NCI-H2081 (cell line): ENCODE data around the gene RPL18.
A peak's percentile ranks its signal among the peaks of the same experiment; 100 is the strongest.
"Not testable (repeated sequence)": the region's sequence is repeated elsewhere in the genome, so short reads cannot be mapped to it uniquely, and the experiment has no call there.

Experiments used
- DNase-seq, 2 experiments: peaks; one replicate each; lab custom pipeline; 2025; lab: John Stamatoyannopoulos, UW

Gene RPL18

DNA sequence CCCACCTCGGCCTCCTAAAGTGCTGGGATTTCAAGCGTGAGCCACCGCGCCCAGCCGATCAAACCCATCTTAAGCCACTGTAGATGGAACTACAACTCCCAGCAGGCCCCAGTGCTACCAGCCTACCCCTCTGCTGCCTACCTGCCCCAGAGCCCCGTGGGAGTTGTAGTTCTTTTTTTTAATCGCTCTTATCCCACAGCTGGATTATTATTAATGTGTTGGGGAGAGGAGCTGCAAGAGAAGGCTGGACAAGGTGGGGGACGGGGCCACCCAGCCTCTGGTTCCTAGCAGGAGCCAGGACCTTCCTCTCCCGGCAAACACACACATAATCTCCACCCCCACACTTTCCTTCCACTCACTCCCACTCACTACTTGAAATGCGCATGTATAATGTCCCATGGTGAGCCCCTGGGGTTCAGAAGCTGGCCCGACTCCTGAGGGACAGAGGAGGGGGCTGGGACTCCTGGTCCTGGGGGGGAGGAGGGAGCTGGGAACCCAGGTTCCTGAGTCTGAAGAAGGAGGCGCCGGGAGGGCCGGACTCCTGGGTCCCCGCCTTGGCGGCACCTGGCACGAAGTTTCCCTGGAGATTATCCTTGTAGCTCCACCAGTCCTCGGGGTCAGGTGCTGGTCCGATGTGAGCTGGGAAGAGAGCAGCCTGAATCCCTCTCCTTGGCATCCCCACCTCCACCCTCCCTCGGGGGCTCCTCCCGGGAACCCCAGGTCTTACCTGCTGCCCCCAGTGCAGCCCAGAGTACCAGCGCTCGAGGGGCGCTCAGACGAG is 26.1 kb upstream of the RPL18 start:
- DNase-seq: peak; percentile 61 to 75

DNA sequence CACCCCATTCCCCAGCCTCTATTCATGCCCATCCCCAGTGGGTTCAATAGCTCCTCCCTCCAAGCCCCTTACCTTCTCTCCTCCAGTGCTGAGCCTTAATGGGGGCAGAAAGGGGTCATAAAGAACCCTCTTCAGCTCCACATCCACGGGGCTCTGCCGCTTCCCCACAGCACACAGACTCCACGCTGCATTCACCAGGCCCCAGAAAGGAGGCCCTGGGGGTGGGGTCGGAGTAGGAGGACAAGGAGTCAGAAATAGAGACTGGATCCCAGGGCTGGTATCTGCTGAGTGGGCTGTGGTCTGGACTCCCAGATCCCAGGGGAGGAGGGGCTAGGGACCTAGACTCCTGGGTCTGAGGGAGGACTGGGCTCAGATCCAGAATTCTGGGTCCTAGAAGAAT is 25.4 kb upstream of the RPL18 start:
- no peak for DNase-seq

DNA sequence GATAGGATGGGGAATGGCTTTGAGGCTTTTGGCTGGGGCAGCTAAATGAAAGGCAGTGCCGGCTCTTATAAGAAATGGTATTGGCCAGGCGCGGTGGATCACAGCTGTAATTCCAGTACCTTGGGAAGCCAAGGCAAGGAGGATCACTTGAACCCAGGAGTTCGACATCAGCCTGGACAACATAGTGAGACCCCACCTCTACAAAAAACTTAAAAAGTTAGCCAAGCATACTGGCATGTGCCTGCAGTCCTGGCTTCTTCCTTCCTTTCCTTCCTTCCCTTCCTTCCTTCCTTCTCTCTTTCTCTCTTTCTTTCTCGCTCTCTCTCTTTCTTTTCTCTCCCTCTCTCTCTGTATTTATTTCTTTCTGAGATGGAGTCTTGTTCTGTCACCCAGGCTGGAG is 23.9 kb upstream of the RPL18 start:
- no peak for DNase-seq

DNA sequence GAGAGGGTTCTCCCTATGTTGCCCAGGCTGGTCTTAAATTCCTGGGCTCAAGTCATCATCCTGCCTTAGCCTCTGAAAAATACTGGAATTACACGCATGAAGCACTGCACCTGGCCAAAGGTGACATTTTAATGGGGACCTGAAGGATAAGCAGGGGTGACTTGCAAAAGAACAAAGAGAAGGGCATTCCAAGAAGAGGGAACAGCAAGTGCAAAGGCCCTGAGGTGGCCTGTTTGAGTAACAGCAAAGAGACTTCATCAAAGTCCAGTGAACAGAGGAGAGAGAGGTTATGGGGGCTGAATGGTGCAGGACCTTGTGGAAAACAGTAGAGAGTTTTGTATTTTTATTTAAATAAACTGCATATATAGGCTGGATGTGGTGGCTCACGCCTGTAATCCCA is 22.9 kb upstream of the RPL18 start:
- DNase-seq: no peak

DNA sequence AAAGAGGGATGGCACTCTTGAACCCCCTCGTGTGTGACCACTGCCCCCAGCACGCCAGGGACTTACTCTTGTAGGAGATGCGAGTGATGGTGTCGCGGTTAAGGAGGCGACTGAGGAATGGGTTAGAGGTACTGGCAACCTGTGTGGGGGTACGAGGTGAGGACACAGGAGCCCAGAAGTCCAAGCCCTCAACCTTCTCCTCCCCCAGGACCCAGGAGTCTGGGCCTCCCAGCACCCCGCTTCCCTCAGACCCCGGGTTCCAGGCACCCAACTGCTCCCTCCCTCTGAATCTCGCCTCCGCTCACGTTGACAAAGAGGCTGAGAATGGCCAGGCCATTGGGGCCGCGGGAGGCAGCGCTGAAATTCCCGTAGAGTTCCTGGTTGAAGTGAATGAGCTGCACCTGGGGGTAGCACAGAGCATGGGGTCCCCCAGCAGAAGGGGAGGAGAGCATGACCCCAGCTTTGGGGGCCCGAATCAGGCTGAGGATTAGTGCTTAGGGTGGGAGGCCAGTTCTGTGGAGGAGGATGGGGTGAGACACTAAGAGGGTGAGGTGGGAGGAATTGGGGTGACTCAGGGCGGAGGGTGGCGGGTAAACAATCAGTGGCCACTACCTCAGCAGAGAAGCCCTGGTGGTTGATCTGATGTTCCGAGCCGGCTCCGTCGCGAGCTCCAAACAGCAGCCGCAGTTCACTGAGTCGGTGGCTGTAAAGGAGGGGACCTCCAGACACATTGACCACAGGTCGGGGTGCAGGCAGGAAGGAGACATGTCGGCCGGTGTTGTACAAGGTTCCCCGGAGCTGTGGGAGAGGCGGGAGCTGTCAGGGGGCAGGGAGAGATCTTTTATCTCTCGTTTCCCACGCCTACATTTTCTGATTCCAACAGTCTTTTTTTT is 20.8 kb upstream of the RPL18 start:
- DNase-seq: no peak

DNA sequence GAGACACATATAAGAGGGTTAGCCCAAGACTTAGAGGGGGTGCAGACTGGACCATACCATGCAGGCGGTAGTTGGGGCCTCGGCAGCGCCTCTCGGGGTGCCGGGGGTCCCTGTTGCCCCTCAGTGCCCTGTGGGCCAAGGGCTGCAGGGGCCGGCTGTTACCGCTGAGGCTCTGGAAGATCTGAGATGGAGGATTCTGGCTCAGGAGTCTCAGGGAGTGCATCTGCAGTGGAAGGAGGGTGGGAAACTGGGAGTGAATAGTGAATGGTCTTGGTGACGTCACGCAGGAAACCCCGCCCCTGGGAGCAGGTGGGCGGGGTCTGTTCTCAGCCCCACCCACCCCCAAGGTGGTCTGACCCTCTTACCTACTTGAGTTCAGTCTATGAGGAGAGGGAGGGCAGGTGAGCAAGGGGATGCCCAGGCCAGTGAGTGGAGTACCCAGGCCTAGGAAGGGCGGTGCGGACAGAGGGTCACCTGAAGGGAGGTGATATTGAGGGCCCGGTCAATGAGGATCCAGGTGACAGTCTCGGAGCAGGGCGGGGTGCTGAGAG is 19.9 kb upstream of the RPL18 start:
- no peak for DNase-seq

DNA sequence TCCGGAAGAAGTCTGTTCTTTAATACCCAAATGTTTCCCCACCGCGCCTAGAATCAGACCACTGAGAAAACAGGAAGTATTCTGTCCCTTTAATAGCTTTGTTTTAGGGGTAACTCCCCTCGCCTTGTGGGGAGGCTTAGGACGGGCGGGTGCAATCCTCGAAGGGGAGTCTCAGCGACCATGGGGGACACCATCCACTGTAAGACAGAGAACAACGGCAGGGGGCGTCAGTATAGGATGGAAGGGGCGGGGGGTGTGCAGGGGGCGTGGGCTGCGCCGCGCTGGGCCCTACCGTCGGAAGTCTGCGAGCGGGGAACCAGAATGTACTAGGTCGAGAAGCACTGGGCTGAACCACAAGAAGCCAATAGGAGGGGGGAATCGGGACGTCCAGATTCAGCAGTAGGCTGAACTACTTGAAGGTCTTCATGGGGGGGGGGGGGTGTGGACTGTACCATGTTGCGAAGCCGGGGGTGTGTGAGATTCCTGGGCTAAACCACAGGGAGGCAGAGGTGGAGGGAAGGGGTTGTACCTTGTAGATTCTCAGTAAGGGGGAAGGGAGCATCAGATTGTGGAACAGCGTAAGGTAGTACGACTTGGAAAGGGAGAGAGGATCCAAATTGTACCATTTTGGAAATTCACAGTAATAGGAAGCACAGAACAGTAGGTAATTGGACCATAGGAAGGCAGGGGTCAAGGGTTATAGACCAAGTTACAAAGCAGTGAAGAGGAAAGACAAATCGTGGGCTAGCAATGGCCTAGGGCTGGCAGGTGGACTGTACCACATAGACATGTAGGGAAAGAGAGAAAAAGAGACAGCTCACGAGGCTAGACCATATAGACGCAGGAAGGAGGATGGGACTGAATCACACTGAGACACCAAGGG is 19.2 kb upstream of the RPL18 start:
- peak; percentile 77 to 81 for DNase-seq

DNA sequence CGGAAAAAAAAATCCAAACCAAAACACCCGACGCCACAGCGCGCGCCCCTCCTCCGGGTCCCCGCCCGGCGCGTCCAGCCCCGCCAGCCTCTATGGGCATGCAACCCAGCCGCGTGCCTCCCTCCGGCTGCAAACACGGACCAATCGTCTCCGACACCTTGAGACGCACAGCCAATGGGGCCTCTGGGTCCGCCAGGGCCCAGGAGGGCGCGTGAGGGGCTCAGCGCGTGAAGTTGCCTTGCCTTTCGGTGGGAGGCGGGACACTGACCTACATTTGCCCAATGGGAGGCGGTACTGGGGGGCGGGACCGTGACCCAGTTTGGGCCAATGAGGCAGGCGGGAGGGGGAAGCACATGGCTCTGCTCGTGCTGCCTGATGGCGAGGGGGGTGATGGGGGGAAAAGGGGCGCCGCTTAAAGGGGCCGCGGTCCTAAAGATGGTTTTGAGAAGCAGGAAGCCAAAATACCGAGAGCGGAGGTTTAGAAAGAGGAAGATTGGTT is 18.5 kb upstream of the RPL18 start:
- DNase-seq: peak; percentile 99

DNA sequence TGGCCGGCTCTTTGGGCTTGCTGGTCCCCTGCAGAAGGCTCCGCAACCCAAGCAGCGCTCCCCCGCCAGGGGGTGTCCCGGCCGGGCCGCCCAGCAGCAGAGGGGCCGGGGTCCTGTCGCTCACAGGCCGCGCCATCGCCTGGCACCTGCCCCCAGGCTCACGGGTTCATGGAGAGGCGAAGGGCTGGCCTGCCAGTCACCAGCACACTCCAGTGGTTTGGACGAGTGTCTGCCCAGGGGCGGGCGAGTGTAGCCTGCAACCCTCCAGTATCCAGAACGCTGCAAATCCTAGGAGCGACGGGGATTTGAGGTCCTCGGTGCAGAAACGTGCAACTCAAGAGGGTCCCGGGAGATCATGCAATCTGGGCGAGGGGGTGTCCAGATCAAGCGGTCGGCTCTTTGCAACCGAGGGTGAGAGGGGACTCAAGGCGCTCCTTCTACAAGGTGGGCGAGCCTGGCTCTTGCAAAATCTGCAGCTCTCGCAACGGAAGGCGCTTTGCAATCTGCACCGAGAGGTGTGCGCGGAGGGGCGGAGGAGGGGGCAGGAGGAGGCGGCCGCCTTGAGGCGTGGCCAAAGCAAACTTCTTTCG is 18.0 kb upstream of the RPL18 start, which contains the start of gene DBP:
Gene DBP, minus strand, starts transcription at position 521 of the 590 bp plus-strand sequence. Its CDS starts 385 bp downstream, at position 136.
- no peak for DNase-seq

DNA sequence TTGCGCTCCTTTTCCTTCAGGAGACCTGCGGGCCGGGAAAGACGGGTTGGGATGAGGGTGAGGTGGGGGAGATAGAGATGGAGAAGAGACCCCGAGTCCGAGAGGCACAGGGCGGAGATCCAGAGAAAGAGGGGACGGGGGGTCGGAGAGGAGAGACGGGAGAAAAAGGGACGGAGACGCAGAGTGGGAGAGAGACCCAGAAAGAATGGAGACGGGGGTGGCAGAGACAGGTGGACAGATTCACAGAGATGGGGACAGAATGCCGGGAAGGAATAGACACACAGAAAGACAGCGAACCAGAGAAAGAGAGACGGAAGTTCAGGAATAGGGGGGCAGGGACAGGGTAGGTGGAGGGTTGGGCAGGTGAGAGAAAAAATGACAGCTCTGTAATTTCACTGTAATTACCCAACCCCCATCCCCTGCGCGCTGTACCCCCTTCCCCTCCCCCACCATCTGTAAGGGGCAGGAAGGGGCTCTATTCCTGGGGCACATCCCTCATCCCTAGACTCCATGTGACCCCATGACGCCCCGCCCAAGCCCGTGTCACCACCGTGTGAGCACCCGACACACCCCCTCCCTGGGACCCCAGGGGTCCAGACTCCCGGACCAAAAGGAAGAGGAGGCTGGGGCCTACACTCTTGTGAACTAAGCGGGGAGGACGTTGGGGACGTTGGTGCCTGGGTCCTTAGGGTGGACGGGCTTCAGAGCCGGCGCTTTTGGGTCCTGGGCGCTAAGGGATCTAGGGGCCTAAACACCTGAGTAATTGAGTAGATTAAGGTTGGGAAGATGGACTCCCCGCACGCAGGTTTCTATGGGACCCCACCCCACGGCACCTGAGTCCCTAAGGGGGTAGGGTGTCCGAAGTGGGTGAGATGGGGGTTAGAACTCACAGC is 17.2 kb upstream of the RPL18 start:
- DNase-seq: no peak

DNA sequence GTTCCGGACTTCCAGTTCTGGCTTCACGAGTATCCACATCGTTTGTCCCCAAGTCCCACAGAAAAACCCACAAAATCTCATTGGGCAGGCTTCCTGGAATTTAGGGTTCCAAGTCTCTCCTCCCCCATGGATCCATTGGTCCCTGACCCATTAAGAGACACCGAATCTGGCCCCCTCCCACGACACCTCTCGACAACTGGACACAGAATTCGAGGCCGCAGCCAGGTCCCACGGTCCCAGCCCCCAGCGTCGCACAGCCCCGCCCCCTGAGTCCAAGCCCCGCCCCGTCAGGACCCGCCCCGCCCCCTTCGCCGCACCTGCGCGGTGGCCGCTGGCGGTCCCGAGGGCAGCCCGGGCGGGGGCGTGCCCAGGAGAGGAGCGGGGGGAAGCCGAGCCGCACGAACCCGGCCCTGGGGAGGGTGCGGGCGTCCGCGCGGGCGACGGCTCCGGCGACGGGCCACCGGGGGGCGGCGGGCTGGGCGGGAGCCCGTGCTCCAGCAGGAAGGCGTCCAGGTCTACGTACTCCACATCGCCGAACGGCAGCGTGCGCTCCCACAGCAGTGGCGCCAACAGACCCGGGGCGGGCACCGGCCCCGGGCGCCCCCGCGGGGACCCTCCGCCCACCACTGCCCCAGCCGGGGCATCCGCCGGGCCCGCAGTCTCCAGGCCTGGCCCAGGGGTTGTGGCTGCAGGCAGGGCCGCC is 16.4 kb upstream of the RPL18 start:
- DNase-seq: peak; percentile 64 to 73

DNA sequence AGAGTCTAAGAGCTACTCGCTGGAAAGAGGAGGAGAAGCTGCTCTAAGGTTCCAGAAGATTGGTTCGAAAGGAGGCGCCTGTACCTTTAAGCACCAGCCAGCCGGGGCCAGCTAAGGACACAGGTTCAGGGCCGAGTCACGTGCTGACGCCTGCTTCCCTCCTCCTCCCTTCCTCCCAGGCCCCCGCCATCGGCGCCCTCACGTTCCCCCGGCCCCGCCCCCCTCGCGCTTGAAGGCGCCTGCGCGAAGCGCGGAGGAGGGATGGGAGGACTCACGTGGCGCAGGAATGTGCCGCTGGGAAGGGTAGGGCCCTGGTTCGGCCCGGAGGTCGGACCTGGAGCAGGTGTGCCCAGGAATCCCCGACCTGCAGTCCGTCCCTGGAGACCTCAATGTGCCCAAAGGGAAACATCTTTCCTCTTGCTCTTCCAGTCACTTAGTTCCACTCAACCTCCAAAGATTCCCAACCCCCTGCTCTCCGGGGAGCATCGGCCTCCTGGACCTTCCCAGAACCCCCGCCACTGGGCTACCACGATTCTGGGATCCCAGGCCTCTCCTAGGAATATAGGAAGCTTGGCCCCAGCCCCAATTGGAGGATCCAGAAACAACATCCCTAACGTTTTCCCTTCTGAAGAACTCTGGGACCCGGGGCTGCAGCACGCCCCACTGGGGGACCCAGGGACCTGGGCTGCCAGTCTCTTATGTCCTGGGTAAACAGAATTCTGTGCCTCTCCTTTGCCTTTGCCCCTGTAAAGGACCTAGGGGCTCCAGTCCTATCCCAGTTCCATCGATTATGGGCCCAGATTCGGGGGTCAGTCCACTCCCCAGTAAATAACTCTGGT is 15.7 kb upstream of the RPL18 start:
- peak; percentile 96 to 97 for DNase-seq

DNA sequence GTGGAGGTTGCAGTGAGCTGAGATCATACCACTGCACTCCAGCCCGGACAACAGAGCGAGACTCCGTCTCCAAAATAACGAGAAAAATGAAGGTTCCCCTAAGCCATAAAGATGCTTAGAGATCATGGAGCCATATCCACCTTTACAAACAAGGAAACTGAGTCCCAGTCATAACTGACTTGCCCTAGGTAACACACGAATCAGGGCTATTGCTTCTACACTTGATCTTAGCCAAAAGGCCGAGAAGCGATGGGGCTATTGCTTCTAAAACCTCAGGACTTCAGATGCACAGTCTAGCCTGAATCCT is 15.0 kb upstream of the RPL18 start:
- DNase-seq: no peak

DNA sequence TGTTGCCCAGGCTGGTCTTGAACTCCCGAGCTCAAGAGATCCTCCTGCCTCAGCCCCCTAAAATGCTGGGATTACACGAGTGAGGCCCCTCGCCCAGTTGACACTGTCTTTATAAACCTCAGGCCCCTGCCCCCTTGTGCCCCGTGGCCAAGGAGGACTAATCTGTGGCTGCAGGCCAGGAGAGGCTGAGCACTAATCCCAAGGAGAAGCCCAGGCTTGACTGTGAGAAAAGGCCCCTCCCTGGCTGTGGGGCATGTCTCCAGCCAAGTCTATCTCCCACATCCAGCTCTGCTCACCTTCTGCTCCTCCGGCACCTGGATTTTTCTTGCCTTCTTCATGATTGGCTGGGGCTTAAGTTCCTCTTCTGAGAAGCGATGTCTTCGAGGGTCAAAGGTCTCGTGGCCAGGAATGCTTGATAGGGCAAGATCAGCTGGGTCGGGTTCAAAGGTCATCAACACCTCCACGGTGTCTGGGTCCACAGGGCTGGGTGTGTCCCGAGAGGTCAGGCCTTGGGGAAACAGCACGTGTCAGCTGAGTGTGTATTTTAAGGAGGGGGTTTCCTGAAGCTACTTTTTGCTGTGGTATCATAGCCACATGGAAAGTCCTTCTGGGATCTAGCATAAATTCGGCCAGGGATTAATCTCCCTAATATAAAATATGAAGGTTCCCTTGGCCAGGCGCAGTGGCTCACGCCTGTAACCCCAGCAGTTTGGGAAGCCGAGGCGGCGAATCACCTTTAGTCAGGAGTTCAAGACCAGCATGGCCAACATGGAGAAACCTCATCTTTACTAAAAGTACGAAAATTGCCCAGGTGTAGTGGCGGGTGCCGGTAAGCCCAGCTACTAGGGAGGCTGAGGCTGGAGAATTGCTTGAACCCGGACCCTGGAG is 14.4 kb upstream of the RPL18 start:
- DNase-seq: no peak

DNA sequence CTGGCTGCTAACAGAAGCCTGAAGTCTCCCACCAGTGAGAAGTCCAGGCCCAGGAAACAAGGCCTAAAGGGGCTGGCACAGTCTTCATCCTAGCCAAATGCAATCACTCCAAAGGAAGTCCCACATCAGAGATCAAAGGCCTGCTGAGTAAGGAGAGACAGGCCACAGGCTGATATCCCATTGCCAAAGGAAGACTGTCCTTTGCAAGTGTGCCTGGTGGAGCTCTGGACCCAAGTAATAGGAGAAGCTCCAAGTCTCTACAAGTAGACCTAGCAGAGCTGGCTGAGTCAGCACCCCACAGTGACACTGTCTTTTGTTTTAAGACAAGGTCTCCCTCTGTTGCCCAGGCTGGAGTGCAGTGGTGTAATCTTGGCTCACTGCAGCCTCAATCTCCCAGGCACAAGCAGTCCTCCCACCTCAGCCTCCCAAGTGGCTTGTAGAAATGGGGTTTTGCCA is 13.7 kb upstream of the RPL18 start:
- no peak for DNase-seq

DNA sequence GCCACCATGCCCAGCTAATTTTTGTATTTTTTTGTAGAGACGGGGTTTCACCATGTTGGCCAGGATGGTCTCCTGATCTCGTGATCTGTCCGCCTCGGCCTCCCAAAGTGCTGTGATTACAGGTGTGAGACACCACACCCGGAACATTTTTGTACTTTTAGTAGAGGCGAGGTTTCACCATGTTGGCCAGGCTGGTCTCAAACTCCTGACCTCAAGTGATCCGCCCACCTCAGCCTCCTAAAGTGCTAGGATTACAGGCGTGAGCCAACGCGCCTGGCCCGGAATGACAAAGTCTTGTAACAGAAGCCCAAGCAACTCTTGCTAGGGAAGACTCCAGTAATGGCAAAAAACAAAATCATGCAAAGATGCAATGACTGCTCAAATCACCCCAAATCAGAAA is 13.3 kb upstream of the RPL18 start:
- not testable (repeated sequence) for DNase-seq

DNA sequence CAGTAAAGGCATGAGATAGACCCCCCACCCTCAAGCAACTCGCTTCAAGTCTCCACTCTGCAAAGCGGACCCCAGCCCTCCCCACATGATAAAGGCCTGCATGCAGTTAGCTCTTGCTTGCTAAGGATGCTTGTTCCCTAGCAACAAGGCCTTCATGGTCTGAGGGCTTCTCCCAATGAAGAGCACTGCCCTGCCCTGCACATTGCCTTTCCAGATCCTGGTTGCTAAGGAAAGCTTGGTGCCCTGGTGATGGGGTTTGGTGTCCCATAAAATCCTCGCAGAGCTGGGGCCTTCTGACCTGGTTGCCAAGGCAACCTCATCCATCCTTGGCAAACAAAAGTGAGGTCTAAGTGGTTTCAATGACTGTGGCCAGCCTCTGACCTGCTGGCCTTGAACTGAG is 12.2 kb upstream of the RPL18 start:
- DNase-seq: no peak
